Sigmoid colon (tissue), 7 donors: ENCODE data around the gene SLC9A9. TPM values are rescaled to one million over a fixed set of nuclear protein-coding genes. Genes with fewer than 3 reads are reported as not detected.

Experiments used
- DNase-seq: peaks from one replicate; pipeline ENCODE4 v3.0.0-alpha.2; 2019
- H3K27ac ChIP-seq, 4 donors: fragments of 200-600 bp; sonication (generic); one replicate each; pipeline ENCODE4 v1.5.1; 2016 to 2019; ENCODE audit warnings: mild to moderate bottlenecking in 1 of 4
- H3K27me3 ChIP-seq, 3 donors: fragments of 200-600 bp; sonication (generic); one replicate each; pipeline ENCODE4 v1.5.1; 2019; ENCODE audit warnings: mild to moderate bottlenecking in 1 of 3
- H3K36me3 ChIP-seq, 4 donors: fragments of 200-600 bp; sonication (generic); one replicate each; pipeline ENCODE4 v1.5.1; 2016 to 2019
- H3K4me1 ChIP-seq, 4 donors: fragments of 200-600 bp; sonication (generic); one replicate each; pipeline ENCODE4 v1.5.1; 2017 to 2019
- H3K4me3 ChIP-seq, 4 donors: fragments of 200-600 bp; sonication (generic); one replicate each; pipeline ENCODE4 v1.5.1; 2017 to 2019; ENCODE audit warnings: mild to moderate bottlenecking in 2 of 4, moderate library complexity in 1 of 4
- H3K9me3 ChIP-seq, 4 donors: fragments of 200-600 bp in 3 of 4; sonication (generic) in 3 of 4; one replicate each; pipeline versions ENCODE4 v1.5.1 to v1.6.1; 2013 to 2019
- EP300 ChIP-seq, 4 donors: sonication (generic); formaldehyde crosslinking; IDR thresholded peaks; one replicate each; pipeline ENCODE4 v1.6.1; 2017; ENCODE audit warnings: antibody characterized with exemption in 4 of 4
- POLR2A ChIP-seq, 2 donors: fragments of 450-650 bp; IDR thresholded peaks; one replicate each; pipeline ENCODE4 v1.6.1; 2016; ENCODE audit warnings: antibody characterized with exemption in 2 of 2, mild to moderate bottlenecking in 2 of 2, moderate library complexity in 2 of 2
- POLR2AphosphoS5 ChIP-seq, 4 donors: sonication (generic); formaldehyde crosslinking; IDR thresholded peaks; one replicate each; pipeline ENCODE4 v1.6.1; 2017; ENCODE audit warnings: antibody characterized with exemption in 4 of 4
- WGBS, 2 donors: extraction: QIAGEN DNeasy Blood & Tissue Kit; methylation state at CpG; one replicate each; pipeline ENCODE4 v1.1.7; 2013; 5-methylcytosine and 5-hydroxymethylcytosine counted together
- intact Hi-C: fragments of 100-400 bp; cut with DNase I; formaldehyde crosslinking; loops from one replicate; pipeline ENCODE4 v1.15.1; 2023
- polyA plus RNA-seq, 3 donors: library from polyadenylated mRNA; stranded (reverse); fragments of 200-250 nt; gene quantifications; one replicate each; pipeline ENCODE4 v1.2.3, GENCODE V29; 2013
- total RNA-seq, 4 donors: library from RNA; depleted of rRNA; stranded (reverse); fragments of >200 nt; gene quantifications; one replicate each; pipeline ENCODE4 v1.1.0, GENCODE V29; 2016
- TF ChIP-seq, protein P1 (sequence below), 4 experiments: fragments of 450-650 bp in 3 of 4; fragments of 200-600 bp in 1 of 4; IDR thresholded peaks; one replicate each; pipeline ENCODE4 v1.5.1; 2016 to 2019; ENCODE audit warnings: antibody characterized with exemption in 4 of 4, mild to moderate bottlenecking in 3 of 4, moderate library complexity in 2 of 4
- donor health status: healthy with polysubstance abuse.
- donor health status: Bipolar disorder and iron deficiency.
- donor health status: healthy.

The SLC9A9 gene
- total and polyA plus RNA-seq, 7 donors = 2.4 to 29.9 (median 18.9) TPM

DNA sequence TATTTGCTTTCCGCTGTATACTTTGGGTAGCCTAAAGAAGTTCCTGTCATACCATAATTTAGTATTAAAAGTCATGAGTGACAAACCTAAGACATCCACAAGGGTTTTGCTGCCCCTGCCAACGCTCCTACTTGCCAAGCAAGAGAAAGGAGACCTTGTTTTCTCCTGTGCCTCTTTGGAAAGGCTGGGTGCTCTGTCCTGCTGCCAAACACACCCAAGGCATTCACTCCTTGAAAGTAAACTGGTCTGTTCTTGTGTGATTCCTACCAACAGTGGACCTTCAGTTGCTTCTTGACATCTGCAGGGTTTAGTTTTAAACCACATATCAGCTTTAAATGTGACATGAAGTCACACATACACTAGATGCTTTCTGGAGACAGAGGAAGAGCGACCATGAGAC is 295.4 kb downstream of the SLC9A9 start:
- H3K27me3 ChIP-seq = no peaks in the 10 kb centered on the region
- WGBS, 2 donors = 51 to 76% methylated on average over 3 of the region's 3 CpGs
- no peak for DNase-seq
- H3K4me3 ChIP-seq = no peak overlapping the region
- H3K36me3 ChIP-seq = no peaks in the 10 kb centered on the region
- TF ChIP-seq EP300 (IDR thresholded peaks at IDR 0.05) (no peak), POLR2A (IDR thresholded peaks at IDR 0.05) (no peak), POLR2AphosphoS5 (IDR thresholded peaks at IDR 0.05) (no peak)
- TF ChIP-seq, protein P1, sequence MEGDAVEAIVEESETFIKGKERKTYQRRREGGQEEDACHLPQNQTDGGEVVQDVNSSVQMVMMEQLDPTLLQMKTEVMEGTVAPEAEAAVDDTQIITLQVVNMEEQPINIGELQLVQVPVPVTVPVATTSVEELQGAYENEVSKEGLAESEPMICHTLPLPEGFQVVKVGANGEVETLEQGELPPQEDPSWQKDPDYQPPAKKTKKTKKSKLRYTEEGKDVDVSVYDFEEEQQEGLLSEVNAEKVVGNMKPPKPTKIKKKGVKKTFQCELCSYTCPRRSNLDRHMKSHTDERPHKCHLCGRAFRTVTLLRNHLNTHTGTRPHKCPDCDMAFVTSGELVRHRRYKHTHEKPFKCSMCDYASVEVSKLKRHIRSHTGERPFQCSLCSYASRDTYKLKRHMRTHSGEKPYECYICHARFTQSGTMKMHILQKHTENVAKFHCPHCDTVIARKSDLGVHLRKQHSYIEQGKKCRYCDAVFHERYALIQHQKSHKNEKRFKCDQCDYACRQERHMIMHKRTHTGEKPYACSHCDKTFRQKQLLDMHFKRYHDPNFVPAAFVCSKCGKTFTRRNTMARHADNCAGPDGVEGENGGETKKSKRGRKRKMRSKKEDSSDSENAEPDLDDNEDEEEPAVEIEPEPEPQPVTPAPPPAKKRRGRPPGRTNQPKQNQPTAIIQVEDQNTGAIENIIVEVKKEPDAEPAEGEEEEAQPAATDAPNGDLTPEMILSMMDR (IDR thresholded peaks at IDR 0.05) = no peak
- H3K27ac ChIP-seq = no peak overlapping the region
- H3K9me3 ChIP-seq = peaks cover 0 to under 1% (median 0%) of the 10 kb centered on the region in 4 donors
- peaks cover 0 to 4% (median 0%) of the 10 kb centered on the region in 4 donors for H3K4me1 ChIP-seq
- intact Hi-C loops = no loop called here

DNA sequence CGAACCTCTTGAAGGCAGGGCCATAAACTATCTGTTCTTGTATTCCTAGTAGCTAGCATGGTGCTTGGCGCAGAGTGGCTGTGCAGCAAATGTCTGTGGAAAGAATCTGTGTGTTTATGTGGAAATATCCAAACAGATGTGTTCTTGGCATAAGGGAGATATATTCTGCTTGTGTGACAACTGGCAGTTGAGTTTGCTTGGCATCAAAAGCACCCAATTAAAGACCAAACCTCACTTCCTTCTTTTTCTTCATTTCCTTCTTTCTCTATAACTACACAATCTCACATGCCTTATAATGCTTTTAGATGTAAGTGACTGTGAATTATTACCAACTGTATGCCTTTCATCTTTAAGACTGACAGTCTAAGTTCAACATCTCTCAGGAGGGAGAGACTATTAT is 296.5 kb downstream of the SLC9A9 start:
- intact Hi-C loops = no loop called here
- Histone ChIP-seq H3K36me3 (no peaks in the 10 kb centered on the region), H3K4me1 (peaks cover 0 to 4% (median 0%) of the 10 kb centered on the region in 4 donors), H3K27ac (no peak overlapping the region), H3K27me3 (no peaks in the 10 kb centered on the region), H3K9me3 (no peaks in the 10 kb centered on the region), H3K4me3 (no peak overlapping the region)
- TF ChIP-seq, protein P1 (IDR thresholded peaks at IDR 0.05) = no peak
- TF ChIP-seq POLR2A (IDR thresholded peaks at IDR 0.05) = no peak
- TF ChIP-seq POLR2AphosphoS5 (IDR thresholded peaks at IDR 0.05) = no peak
- TF ChIP-seq EP300 (IDR thresholded peaks at IDR 0.05) = no peak
- WGBS, 2 donors = 88 to 90% methylated on average over 2 of the region's 2 CpGs
- DNase-seq = no peak

GRCh38 chr3:143548861-143549497 is 299.3 kb downstream of the SLC9A9 start:
- DNase-seq = no peak
- Histone ChIP-seq H3K4me3 (no peak overlapping the region), H3K27me3 (no peaks in the 10 kb centered on the region), H3K27ac (no peak overlapping the region), H3K9me3 (no peaks in the 10 kb centered on the region), H3K36me3 (no peaks in the 10 kb centered on the region), H3K4me1 (peaks cover 0 to 4% (median 0%) of the 10 kb centered on the region in 4 donors)
- TF ChIP-seq, protein P1 (IDR thresholded peaks at IDR 0.05) = no peak
- TF ChIP-seq POLR2A (IDR thresholded peaks at IDR 0.05) (no peak), EP300 (IDR thresholded peaks at IDR 0.05) (no peak), POLR2AphosphoS5 (IDR thresholded peaks at IDR 0.05) (no peak)
- intact Hi-C loops = no loop called here
- 81 to 87% methylated on average over 2 of the region's 2 CpGs for WGBS, 2 donors

- intact Hi-C loops = no loop called here
- Histone ChIP-seq H3K27ac (no peak overlapping the region), H3K4me3 (no peak overlapping the region), H3K4me1 (peaks cover 0 to 4% (median 0%) of the 10 kb centered on the region in 4 donors), H3K27me3 (no peaks in the 10 kb centered on the region), H3K36me3 (no peaks in the 10 kb centered on the region), H3K9me3 (no peaks in the 10 kb centered on the region)
- TF ChIP-seq POLR2A (IDR thresholded peaks at IDR 0.05) = no peak
- TF ChIP-seq EP300 (IDR thresholded peaks at IDR 0.05) = no peak
- no peak for TF ChIP-seq POLR2AphosphoS5 (IDR thresholded peaks at IDR 0.05)
- TF ChIP-seq, protein P1 (IDR thresholded peaks at IDR 0.05) = no peak
- no peak for DNase-seq
- 98 to 99% methylated on average over 3 of the region's 3 CpGs for WGBS, 2 donors
Observed at GRCh38 chr3:143548393-143548792, 299.9 kb downstream of the SLC9A9 start.

DNA sequence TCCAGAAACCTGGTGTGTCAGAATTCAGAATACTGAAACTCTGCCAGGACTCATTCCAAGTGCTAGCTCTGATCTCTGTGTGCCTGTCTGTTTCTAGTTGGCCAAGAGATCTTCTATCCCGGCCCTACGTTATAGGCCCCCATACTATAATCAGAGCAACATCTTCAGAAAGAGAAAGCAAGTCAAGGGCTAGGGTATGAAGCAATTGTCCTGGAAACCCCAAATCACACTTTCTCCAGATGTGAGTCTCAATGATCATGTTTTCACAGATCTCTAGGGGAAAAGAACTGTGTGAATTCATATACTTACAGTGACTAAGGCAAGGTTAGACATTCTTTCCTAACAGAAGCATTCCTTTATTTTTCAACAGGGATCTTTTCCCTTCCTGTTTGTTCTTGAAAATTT is 309.7 kb downstream of the SLC9A9 start:
- intact Hi-C loops = no loop called here
- TF ChIP-seq POLR2AphosphoS5 (IDR thresholded peaks at IDR 0.05) (peak in 1 of 4 donors; percentile 14), POLR2A (IDR thresholded peaks at IDR 0.05) (no peak), EP300 (IDR thresholded peaks at IDR 0.05) (no peak)
- TF ChIP-seq, protein P1 (IDR thresholded peaks at IDR 0.05) = no peak
- WGBS, 2 donors = 76 to 91% methylated on average over 2 of the region's 2 CpGs
- H3K27ac ChIP-seq = peak overlapping the region in 3 of 4 donors; percentile 38 to 63 (median 48)
- H3K36me3 ChIP-seq = no peaks in the 10 kb centered on the region
- H3K4me1 ChIP-seq = peaks cover 0 to 35% (median 30%) of the 10 kb centered on the region in 4 donors
- H3K9me3 ChIP-seq = no peaks in the 10 kb centered on the region
- no peak overlapping the region for H3K4me3 ChIP-seq
- H3K27me3 ChIP-seq = no peaks in the 10 kb centered on the region
- DNase-seq = no peak
